HUDEP-2 (cell line): ENCODE data around the gene NTSR1.

Experiments used
- DNase-seq, 76 experiments: peaks; one replicate each; lab custom pipeline; 2025; ENCODE audit not compliant: unreplicated experiment in 76 of 76; lab: John Stamatoyannopoulos, UW

NTSR1 gene

GRCh38 chr20:62779417-62779685, 70.7 kb downstream of the NTSR1 start:
- DNase-seq: no peak

- DNase-seq: no peak
Measured at GRCh38 chr20:62780204-62780603, 71.6 kb downstream of the NTSR1 start.

GRCh38 chr20:62780696-62781095, 72.1 kb downstream of the NTSR1 start:
- DNase-seq: no peak

- no peak for DNase-seq
Measured at GRCh38 chr20:62782149-62782892, 73.7 kb downstream of the NTSR1 start.

- DNase-seq: no peak
Measured at GRCh38 chr20:62782893-62783278, 74.2 kb downstream of the NTSR1 start.

GRCh38 chr20:62784497-62784896, 75.9 kb downstream of the NTSR1 start:
- no peak for DNase-seq

GRCh38 chr20:62785393-62785792, 76.8 kb downstream of the NTSR1 start:
- no peak for DNase-seq

- DNase-seq: no peak
Measured at GRCh38 chr20:62786157-62786556, 77.5 kb downstream of the NTSR1 start.

- DNase-seq: no peak
Measured at GRCh38 chr20:62787321-62787720, 78.7 kb downstream of the NTSR1 start.

- no peak for DNase-seq
Measured at GRCh38 chr20:62787866-62788265, 79.2 kb downstream of the NTSR1 start.

- DNase-seq: peak in 2 of 76 experiments; percentile 2 to 12
Measured at GRCh38 chr20:62788607-62789006, 80.0 kb downstream of the NTSR1 start.

- no peak for DNase-seq
Measured at GRCh38 chr20:62790075-62790474, 81.4 kb downstream of the NTSR1 start.

- DNase-seq: peak in 71 of 76 experiments; percentile 34 to 87 (median 71)
Measured at GRCh38 chr20:62791301-62792181, 82.9 kb downstream of the NTSR1 start.

GRCh38 chr20:62792182-62792939, 83.7 kb downstream of the NTSR1 start:
- DNase-seq: no peak

GRCh38 chr20:62792940-62793756, 84.5 kb downstream of the NTSR1 start:
- no peak for DNase-seq

GRCh38 chr20:62793757-62794006, 85.0 kb downstream of the NTSR1 start:
- no peak for DNase-seq

GRCh38 chr20:62794007-62794724, 85.5 kb downstream of the NTSR1 start:
- DNase-seq: peak in 73 of 76 experiments; percentile 43 to 99 (median 87)

- DNase-seq: peak in 53 of 76 experiments; percentile 9 to 76 (median 44)
Measured at GRCh38 chr20:62795023-62795761, 86.6 kb downstream of the NTSR1 start.

GRCh38 chr20:62796699-62797491, 88.3 kb downstream of the NTSR1 start:
- peak in 1 of 76 experiments; percentile 24 for DNase-seq
